Neural cell (in vitro differentiated cells): ENCODE results near the gene FOXE3. TPM values are rescaled to one million over a fixed set of nuclear protein-coding genes. Genes with fewer than 3 reads are reported as not detected.

Experiments
- H2AFZ ChIP-seq: fragments of 200-600, 300-800 bp; sonication (generic), shearing (Covaris generic); 2 replicates; pipeline ENCODE4 v1.6.0; 2014; ENCODE audit warnings: low read depth, mild to moderate bottlenecking, antibody characterized with exemption, low read length, moderate library complexity
- H3F3A ChIP-seq: fragments of 200-600 bp; shearing (Covaris generic); 2 replicates; pipeline ENCODE4 v1.6.1; 2016; ENCODE audit warnings: mild to moderate bottlenecking, moderate library complexity, mixed read lengths, antibody characterized with exemption, low read length; ENCODE audit not compliant: insufficient read depth, poor library complexity, severe bottlenecking
- H3K27ac ChIP-seq: fragments of 200-600, 300-800 bp; sonication (generic), shearing (Covaris generic); 2 replicates; pipeline ENCODE4 v1.5.1; 2014; ENCODE audit warnings: mild to moderate bottlenecking, low read length, moderate library complexity
- H3K27me3 ChIP-seq: fragments of 300-800, 200-600 bp; sonication (generic), shearing (Covaris generic); 2 replicates; pipeline ENCODE4 v1.6.0; 2014; ENCODE audit warnings: mild to moderate bottlenecking, low read depth, low read length, moderate library complexity; ENCODE audit not compliant: insufficient read depth
- H3K36me3 ChIP-seq: fragments of 300-800, 200-600 bp; sonication (generic), shearing (Covaris generic); 2 replicates; pipeline ENCODE4 v1.5.1; 2014; ENCODE audit warnings: mild to moderate bottlenecking, antibody characterized with exemption, low read length, moderate library complexity; ENCODE audit not compliant: insufficient read depth
- H3K4me2 ChIP-seq: fragments of 300-800, 200-600 bp; sonication (generic), shearing (Covaris generic); 2 replicates; pipeline ENCODE4 v1.6.0; 2014; ENCODE audit warnings: mild to moderate bottlenecking, low read length
- H3K4me3 ChIP-seq: fragments of 300-800, 200-600 bp; sonication (generic), shearing (Covaris generic); 2 replicates; pipeline ENCODE4 v1.5.1; 2014; ENCODE audit warnings: mild to moderate bottlenecking, low read length, moderate library complexity
- H3K79me2 ChIP-seq: fragments of 200-600 bp; shearing (Covaris generic); replicated peaks from 2 replicates; pipeline ENCODE4 v1.6.0; 2014; ENCODE audit warnings: mild to moderate bottlenecking, low read length, moderate library complexity; ENCODE audit not compliant: insufficient read depth
- H3K9ac ChIP-seq: fragments of 300-800, 200-600 bp; sonication (generic), shearing (Covaris generic); 2 replicates; pipeline ENCODE4 v1.6.1; 2016; ENCODE audit warnings: mild to moderate bottlenecking, low read length, mixed read lengths
- H3K9me2 ChIP-seq: fragments of 200-600 bp; shearing (Covaris generic); 2 replicates; pipeline ENCODE4 v1.6.1; 2016; ENCODE audit warnings: mild to moderate bottlenecking, low read length, mixed read lengths; ENCODE audit not compliant: insufficient read depth
- H3K9me3 ChIP-seq: fragments of 200-600, 300-800 bp; sonication (generic), shearing (Covaris generic); 2 replicates; pipeline ENCODE4 v1.6.1; 2016; ENCODE audit warnings: mild to moderate bottlenecking, mixed run types, low read length, moderate library complexity, mixed read lengths
- H4K20me1 ChIP-seq: fragments of 200-600 bp; shearing (Covaris generic); 2 replicates; pipeline ENCODE4 v1.6.1; 2016; ENCODE audit warnings: mild to moderate bottlenecking, mixed run types; ENCODE audit not compliant: insufficient read depth
- EP300 ChIP-seq: fragments of 450-650 bp; conservative IDR thresholded peaks from 2 replicates; pipeline ENCODE4 v1.6.1; 2014; ENCODE audit warnings: antibody characterized with exemption, mild to moderate bottlenecking, moderate library complexity; ENCODE audit not compliant: poor library complexity, severe bottlenecking
- EZH2 ChIP-seq: fragments of 200-600, 300-800 bp; shearing (Covaris generic), sonication (generic); IDR thresholded peaks from 2 replicates; pipeline ENCODE4 v1.6.1; 2014; ENCODE audit warnings: antibody characterized with exemption, low read length, borderline replicate concordance, mild to moderate bottlenecking; ENCODE audit not compliant: insufficient read depth, poor library complexity, severe bottlenecking
- MXI1 ChIP-seq: fragments of 450-650 bp; conservative IDR thresholded peaks from 2 replicates; pipeline ENCODE4 v1.6.1; 2014; ENCODE audit warnings: antibody characterized with exemption, mild to moderate bottlenecking; ENCODE audit not compliant: poor library complexity, severe bottlenecking
- POLR2AphosphoS5 ChIP-seq: IDR thresholded peaks from 2 replicates; pipeline ENCODE4 v1.6.1; 2012
- SMC3 ChIP-seq: fragments of 450-650 bp; conservative IDR thresholded peaks from 2 replicates; pipeline ENCODE4 v1.6.1; 2014; ENCODE audit warnings: antibody characterized with exemption, mild to moderate bottlenecking, moderate library complexity; ENCODE audit not compliant: poor library complexity
- TAF1 ChIP-seq: IDR thresholded peaks from 2 replicates; pipeline ENCODE4 v1.6.1; 2012; ENCODE audit warnings: low read depth
- polyA plus RNA-seq: library from polyadenylated mRNA; depleted of rRNA; stranded (reverse); fragments of >200 nt; gene quantifications from 2 replicates; pipeline ENCODE4 v1.2.3, GENCODE V29; 2014
- TF ChIP-seq, protein P1 (sequence below): fragments of 450-650 bp; IDR thresholded peaks from 2 replicates; pipeline ENCODE4 v1.5.1; 2014; ENCODE audit warnings: antibody characterized with exemption, mild to moderate bottlenecking, moderate library complexity; ENCODE audit not compliant: poor library complexity, severe bottlenecking
- TF ChIP-seq, protein P2 (sequence below): IDR thresholded peaks from 2 replicates; pipeline ENCODE4 v1.6.1; 2012; ENCODE audit warnings: borderline replicate concordance

The FOXE3 gene
- polyA plus RNA-seq, 1 donor from 2014 or later = not detected

DNA sequence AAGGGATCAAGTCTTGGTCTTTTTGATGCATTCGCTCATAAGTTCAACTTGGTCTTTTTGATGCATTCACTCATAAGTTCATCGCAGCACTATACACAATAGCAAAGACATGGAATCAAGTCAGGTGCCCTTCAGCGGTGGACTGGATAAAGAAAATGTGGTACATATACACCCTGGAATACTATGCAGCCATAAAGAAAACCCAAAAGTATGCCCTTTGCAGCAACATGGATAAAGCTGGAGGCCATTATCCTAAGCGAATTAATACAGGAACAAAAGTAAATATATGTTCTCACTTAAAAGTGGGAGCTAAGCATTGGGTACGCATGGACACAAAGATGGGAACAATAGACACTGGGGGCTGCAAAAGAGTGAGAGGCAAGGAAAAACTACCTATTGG lies 29.8 kb upstream of the FOXE3 start:
- Histone ChIP-seq H4K20me1 (no peaks in the 10 kb centered on the region), H3K9me2 (no peaks in the 10 kb centered on the region), H3F3A (no peaks in the 10 kb centered on the region), H3K27me3 (no peaks in the 10 kb centered on the region), H3K4me2 (no peak overlapping the region), H3K36me3 (no peaks in the 10 kb centered on the region), H2AFZ (no peak overlapping the region), H3K79me2 (no peaks in the 10 kb centered on the region), H3K9ac (no peak overlapping the region), H3K27ac (no peak overlapping the region), H3K4me3 (no peak overlapping the region), H3K9me3 (no peaks in the 10 kb centered on the region)
- TF ChIP-seq, protein P1, sequence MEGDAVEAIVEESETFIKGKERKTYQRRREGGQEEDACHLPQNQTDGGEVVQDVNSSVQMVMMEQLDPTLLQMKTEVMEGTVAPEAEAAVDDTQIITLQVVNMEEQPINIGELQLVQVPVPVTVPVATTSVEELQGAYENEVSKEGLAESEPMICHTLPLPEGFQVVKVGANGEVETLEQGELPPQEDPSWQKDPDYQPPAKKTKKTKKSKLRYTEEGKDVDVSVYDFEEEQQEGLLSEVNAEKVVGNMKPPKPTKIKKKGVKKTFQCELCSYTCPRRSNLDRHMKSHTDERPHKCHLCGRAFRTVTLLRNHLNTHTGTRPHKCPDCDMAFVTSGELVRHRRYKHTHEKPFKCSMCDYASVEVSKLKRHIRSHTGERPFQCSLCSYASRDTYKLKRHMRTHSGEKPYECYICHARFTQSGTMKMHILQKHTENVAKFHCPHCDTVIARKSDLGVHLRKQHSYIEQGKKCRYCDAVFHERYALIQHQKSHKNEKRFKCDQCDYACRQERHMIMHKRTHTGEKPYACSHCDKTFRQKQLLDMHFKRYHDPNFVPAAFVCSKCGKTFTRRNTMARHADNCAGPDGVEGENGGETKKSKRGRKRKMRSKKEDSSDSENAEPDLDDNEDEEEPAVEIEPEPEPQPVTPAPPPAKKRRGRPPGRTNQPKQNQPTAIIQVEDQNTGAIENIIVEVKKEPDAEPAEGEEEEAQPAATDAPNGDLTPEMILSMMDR = no peak
- TF ChIP-seq SMC3 (no peak), EP300 (no peak), MXI1 (no peak), TAF1 (no peak), POLR2AphosphoS5 (no peak), EZH2 (no peak)
- TF ChIP-seq, protein P2, sequence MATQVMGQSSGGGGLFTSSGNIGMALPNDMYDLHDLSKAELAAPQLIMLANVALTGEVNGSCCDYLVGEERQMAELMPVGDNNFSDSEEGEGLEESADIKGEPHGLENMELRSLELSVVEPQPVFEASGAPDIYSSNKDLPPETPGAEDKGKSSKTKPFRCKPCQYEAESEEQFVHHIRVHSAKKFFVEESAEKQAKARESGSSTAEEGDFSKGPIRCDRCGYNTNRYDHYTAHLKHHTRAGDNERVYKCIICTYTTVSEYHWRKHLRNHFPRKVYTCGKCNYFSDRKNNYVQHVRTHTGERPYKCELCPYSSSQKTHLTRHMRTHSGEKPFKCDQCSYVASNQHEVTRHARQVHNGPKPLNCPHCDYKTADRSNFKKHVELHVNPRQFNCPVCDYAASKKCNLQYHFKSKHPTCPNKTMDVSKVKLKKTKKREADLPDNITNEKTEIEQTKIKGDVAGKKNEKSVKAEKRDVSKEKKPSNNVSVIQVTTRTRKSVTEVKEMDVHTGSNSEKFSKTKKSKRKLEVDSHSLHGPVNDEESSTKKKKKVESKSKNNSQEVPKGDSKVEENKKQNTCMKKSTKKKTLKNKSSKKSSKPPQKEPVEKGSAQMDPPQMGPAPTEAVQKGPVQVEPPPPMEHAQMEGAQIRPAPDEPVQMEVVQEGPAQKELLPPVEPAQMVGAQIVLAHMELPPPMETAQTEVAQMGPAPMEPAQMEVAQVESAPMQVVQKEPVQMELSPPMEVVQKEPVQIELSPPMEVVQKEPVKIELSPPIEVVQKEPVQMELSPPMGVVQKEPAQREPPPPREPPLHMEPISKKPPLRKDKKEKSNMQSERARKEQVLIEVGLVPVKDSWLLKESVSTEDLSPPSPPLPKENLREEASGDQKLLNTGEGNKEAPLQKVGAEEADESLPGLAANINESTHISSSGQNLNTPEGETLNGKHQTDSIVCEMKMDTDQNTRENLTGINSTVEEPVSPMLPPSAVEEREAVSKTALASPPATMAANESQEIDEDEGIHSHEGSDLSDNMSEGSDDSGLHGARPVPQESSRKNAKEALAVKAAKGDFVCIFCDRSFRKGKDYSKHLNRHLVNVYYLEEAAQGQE = no peak

DNA sequence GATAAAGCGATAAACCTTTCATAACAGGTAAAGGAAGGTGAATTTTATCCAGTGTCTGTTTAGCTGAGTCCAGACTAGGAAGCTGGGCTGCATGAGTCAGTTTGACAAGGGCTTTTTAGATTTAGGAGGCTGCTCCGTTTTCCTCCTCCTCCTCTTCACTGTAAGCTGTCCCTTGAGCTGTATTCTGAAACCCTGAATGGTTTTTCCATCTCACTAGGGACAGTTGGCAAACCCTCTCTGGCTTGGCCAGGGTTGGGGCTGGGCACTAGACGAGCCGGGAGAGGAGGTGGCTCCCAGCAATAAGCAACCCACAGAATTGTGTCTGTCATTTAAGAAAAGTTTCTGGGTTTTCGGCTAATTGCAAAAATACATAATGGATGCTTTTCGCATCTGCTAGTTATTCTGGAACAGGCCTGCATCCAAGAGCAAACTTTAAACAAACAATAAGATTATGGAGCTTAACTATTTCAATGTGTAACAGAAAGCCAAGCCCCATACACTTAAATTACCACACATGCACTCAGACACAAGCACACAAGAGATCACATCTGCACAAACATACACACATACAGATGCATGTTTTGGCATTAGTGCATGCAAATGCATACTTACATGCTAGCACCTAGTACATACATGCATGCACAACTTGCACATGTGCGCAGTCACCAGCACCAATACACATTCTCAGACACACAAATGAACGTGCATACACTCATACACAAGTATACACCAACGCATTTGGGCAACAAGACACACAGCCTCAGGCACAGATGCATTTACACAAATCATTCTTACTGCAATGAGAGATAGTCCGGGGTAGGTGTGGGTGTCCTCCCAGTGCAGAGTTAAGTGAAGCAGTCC lies 27.8 kb upstream of the FOXE3 start:
- Histone ChIP-seq H3K79me2 (no peaks in the 10 kb centered on the region), H3K27ac (no peak overlapping the region), H3K9me3 (no peaks in the 10 kb centered on the region), H4K20me1 (no peaks in the 10 kb centered on the region), H3K4me2 (no peak overlapping the region), H3K9ac (no peak overlapping the region), H3F3A (no peaks in the 10 kb centered on the region), H3K36me3 (no peaks in the 10 kb centered on the region), H3K9me2 (no peaks in the 10 kb centered on the region), H3K27me3 (no peaks in the 10 kb centered on the region), H3K4me3 (no peak overlapping the region), H2AFZ (no peak overlapping the region)
- no peak for TF ChIP-seq SMC3
- TF ChIP-seq, protein P1 = no peak
- TF ChIP-seq, protein P2 = no peak
